KBM-7 (cell line): ENCODE measurements around the gene METTL2A.
"Not testable (repeated sequence)": the region's sequence is repeated elsewhere in the genome, so short reads cannot be mapped to it uniquely, and the experiment has no call there.

Experiments
- DNase-seq: peaks from one replicate; pipeline ENCODE4 v3.0.0-alpha.2; 2015
- in situ Hi-C: fragments of 300-500 bp; cut with MboI; formaldehyde crosslinking; loops from 2 replicates; pipeline ENCODE4 v1.14.3; 2020; ENCODE audit warnings: low sequenced_read_pairs, low pct_unique_long_range_greater_than_20kb, mixed read lengths

METTL2A gene, protein sequence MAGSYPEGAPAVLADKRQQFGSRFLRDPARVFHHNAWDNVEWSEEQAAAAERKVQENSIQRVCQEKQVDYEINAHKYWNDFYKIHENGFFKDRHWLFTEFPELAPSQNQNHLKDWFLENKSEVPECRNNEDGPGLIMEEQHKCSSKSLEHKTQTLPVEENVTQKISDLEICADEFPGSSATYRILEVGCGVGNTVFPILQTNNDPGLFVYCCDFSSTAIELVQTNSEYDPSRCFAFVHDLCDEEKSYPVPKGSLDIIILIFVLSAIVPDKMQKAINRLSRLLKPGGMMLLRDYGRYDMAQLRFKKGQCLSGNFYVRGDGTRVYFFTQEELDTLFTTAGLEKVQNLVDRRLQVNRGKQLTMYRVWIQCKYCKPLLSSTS

DNA sequence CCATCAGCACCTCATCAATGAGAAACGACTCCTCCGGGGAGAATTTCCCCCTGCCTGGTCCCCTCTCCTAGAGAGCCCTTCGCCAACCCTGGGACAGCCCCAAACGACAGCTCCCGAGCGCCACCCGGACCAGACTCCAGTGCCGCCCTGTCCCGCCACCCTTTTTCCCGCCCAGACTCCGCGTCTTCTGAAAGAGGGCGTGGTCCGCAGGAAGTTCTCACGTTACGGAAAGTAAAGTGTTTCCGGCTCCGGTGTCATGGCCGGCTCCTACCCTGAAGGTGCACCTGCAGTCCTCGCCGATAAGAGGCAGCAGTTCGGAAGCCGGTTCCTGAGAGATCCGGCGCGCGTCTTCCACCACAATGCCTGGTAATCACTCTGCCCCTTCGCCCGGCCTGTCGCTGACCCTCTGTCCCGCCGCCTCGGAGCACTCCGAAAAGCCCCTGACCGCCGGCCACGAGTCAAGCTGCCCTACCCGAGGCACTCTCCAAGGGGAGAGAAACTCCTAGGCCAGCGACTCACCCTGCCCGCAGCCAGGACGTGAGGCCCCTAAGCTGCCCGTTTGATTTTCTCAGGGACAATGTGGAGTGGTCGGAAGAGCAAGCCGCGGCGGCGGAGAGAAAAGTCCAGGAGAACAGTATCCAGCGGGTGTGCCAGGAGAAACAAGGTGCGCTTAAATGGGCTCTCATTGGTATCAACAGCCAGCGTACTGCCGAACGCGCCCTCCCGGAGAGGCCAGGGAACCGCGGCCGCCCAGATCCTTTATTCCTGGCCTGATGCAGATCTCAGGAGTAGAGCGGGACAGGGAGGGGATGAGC, at the start of gene METTL2A:
Gene METTL2A (plus strand): TSS at position 251 of the 815 bp plus-strand sequence. CDS start 6 bp downstream, at position 257.
- in situ Hi-C loops: not testable (repeated sequence)
- DNase-seq: peak; percentile 94

- no peak for DNase-seq
- in situ Hi-C loops: no loop called here
Measured at GRCh38 chr17:62380253-62380652, 43.4 kb upstream of the METTL2A start, which contains the start of gene EFCAB3. TSS of gene EFCAB3 (plus strand) at chr17:62380553. CDS start at chr17:62382980, 2,427 bp downstream.

DNA sequence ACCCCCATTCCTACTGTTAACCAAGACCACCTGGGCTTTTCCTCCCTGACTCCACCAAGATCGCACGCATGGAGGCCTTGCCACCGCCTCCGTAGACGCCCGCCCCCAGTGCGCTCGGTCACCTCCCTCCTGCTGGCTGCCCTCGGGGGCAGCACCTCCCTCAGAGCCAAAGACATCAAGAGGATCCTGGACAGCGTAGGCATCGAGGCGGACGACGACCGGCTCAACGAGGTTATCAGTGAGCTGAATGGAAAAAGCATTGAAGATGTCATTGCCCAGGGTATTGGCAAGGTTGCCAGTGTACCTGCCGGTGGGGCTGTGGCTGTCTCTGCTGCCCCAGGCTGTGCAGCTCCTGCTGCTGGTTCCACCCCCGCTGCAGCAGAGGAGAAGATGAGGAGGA, 42.1 kb upstream of the METTL2A start:
- in situ Hi-C loops: no loop called here
- DNase-seq: no peak

DNA sequence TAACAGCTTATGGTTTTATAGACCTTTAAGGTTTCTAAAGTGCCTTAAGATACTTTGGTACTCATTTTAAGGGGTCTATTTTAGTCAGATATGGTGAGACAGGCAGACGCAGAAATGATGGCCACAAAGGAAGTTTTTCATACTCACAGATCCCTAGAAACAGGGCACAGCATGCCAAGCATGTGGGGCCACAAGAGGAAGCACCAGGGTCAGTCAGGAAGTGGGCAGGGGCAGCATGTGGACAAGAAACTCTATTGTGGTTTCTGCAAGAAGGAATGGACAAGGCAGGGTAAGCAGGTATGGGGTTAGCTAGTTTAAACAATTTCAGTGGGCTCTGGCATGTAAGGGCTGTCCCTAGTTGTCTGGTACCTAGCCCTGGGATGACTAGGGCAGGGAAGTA, 34.8 kb upstream of the METTL2A start:
- in situ Hi-C loops: no loop called here
- DNase-seq: peak; percentile 36

- in situ Hi-C loops: no loop called here
- no peak for DNase-seq
Measured at GRCh38 chr17:62392908-62393307, 30.8 kb upstream of the METTL2A start.

DNA sequence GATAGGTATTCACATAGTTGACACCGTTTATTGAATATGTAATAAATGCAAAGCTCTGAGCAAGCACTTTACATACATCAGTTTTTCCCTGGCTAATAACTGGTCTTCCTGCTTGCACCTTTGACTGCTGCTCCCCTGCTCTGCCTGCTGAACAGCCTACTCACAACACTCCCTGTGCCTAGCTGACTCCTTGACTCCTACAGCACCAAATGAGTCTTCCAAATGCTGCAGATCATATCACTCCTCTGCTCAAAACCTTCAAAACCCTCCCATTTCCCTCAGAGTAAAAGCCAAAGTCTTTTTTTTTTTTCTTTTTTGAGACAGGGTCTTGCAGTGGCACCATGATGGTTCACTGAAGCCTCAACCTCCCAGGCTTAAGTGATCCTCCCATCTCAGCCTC, 24.8 kb upstream of the METTL2A start:
- no peak for DNase-seq
- in situ Hi-C loops: no loop called here

DNA sequence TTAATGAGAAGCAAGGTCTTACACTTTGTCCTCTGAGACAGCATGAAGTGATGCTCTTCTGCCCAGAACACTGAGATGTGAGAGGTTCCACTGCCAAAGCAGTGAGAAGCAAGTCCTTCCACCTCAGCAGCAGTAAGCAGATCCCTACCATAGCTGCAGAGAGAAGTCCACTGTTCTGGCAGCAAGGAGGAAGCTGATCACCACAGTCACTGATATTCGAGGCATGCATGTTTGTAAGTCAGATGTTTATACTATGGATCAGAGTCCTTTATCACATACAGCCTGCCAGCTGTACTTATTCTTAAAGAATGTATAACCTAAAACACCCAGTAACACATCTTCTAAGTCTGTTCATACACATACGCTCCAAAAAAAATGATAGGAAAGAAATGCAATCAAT, 18.2 kb upstream of the METTL2A start:
- in situ Hi-C loops: no loop called here
- DNase-seq: no peak

DNA sequence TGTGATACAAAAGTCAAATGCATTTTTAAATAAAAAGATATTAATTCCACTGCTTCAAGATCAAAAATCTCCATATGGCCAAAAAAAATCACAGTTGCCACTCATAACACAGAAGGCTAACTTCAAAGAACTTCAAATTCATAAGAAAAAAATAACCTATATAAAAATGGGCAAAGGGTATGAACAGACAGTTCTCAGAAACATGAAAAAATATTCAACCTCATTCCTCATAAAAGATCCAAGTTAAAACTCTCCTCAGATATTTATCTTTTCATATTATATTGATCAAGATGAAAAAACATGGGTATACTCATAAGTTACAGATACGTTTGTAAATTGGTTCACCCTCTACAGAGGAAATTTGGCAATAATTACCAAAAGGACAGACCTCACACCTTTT, 10.6 kb upstream of the METTL2A start:
- DNase-seq, in situ Hi-C loops: not testable (repeated sequence)

DNA sequence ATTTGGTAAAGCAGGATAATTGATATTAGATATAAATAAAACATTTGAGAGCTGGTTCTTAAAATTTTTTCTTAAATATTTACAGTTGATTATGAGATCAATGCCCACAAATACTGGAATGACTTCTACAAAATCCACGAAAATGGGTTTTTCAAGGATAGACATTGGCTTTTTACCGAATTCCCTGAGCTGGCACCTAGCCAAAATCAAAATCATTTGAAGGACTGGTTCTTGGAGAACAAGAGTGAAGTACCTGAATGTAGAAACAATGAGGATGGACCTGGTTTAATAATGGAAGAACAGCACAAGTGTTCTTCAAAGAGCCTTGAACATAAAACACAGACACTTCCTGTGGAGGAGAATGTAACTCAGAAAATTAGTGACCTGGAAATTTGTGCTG, 2.5 kb downstream of the METTL2A start:
- not testable (repeated sequence) for DNase-seq

GRCh38 chr17:62435251-62435650, 11.6 kb downstream of the METTL2A start:
- DNase-seq, in situ Hi-C loops: not testable (repeated sequence)

More for the DNA sequence above, 2.5 kb downstream of the METTL2A start:
- in situ Hi-C loops: not testable (repeated sequence)

- DNase-seq, in situ Hi-C loops: not testable (repeated sequence)
Measured at GRCh38 chr17:62441181-62441580, 17.5 kb downstream of the METTL2A start.

GRCh38 chr17:62444063-62444462, 20.4 kb downstream of the METTL2A start:
- in situ Hi-C loops: no loop called here
- no peak for DNase-seq

GRCh38 chr17:62445791-62446190, 22.1 kb downstream of the METTL2A start:
- in situ Hi-C loops, DNase-seq: not testable (repeated sequence)

GRCh38 chr17:62452195-62452594, 28.5 kb downstream of the METTL2A start:
- DNase-seq, in situ Hi-C loops: not testable (repeated sequence)

DNA sequence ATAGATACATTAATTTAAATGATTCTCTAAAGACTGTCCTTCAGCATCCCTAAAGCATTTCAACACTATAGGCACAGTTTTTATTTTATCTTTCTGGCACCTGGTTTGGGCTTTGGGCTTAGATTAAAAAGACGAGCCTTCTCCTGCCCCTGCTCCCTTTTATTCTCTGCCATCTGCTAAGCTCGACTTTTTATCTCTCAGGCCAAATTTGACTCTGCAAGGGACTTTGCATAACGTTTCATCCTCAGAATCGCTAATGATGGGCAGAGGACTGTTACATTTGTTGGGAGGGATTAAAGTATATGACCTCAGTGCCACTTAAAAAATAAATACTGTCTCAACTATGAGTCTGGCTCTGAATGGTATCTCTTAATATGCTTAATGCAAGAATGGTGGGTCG, 29.3 kb downstream of the METTL2A start:
- DNase-seq, in situ Hi-C loops: not testable (repeated sequence)

DNA sequence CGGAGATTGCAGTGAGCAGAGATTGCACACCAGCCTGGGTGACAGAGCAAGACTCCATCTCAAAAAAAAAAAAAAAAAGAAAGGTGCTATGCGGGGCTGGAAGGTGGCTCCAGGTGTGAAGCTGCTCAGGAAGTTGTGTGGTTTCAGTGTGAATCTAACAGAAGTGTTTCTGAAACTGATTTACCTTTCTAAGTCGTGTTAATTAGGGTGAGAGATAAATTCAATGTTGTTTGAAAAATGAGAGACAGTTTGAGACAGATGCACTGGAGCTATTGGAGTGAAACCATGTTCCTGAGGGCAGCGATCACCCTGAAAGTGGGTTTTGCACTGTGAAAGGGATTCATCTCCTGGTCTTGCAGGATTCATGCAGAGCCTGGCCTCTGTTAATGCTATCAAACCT, 30.0 kb downstream of the METTL2A start:
- in situ Hi-C loops, DNase-seq: not testable (repeated sequence)

DNA sequence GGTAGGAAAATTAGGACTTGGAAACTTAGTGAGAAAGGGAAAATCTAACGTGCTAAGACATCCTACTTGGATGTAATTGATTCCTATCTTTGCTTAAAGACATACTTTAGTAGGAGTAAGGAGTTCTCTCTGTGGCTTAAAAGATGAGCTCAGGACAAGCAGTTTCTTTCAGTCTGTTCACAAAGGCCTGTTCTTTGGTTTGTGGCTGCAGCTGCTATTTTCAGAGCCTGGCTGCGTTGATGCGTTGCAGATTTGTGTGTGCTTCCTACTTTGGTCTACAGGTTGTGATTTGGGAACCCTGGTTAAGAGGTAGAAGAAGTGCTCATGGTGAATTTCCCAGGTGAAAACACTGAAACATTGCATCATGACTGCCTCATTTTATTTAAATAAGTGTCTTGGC, 30.4 kb downstream of the METTL2A start:
- DNase-seq, in situ Hi-C loops: not testable (repeated sequence)

- in situ Hi-C loops: no loop called here
Measured at GRCh38 chr17:62456016-62456415, 32.3 kb downstream of the METTL2A start.

DNA sequence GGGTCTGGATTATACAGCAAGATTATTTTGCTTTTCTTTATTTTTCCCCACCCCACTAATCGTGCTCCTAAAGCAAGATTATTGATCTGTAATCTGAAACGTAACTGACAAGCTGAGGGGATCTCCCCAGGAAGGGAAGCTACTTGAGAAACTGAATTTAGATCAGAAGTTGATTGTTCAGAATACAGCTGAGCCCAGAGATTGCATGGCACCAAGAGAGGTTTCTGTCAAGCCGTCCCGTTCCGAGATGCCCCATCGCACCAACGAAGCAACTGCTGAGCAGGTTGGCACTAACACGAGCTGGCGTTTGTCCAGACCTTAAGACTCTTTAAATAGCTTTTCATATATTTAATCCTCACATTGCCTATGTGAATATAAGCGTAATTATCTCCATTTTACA, 34.8 kb downstream of the METTL2A start:
- DNase-seq, in situ Hi-C loops: not testable (repeated sequence)

More at GRCh38 chr17:62456016-62456415, 32.3 kb downstream of the METTL2A start:
- no peak for DNase-seq

DNA sequence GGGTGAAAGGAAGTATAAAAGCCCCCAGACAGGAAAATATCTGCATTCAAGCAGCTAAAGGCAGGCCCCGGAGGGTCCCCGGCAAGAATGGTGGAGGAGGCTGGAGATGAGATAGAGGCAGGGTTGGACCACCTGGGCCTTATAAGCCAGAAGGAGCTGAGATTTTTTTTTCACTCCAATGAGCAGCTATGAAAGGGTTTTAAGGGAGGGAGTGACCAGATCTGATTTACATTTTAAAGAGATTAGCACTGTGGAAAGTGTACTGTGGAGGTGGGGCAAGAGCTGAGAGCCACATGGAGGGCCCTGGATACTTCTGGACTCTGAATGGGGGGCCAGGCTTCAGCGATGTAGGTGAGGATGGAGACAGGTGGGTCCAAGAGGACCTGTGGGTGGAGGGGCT, 40.7 kb downstream of the METTL2A start:
- in situ Hi-C loops, DNase-seq: not testable (repeated sequence)
